Esophagus (tissue), 2 donors: ENCODE data around the gene LHFPL6. TPM values are rescaled to one million over a fixed set of nuclear protein-coding genes. Genes with fewer than 3 reads are reported as not detected.

Source experiments
- H3K27ac ChIP-seq, 2 donors: one replicate each; pipeline ENCODE4 v1.5.1; 2013; ENCODE audit warnings: low read depth in 2 of 2, mild to moderate bottlenecking in 2 of 2, inconsistent platforms in 1 of 2, low read length in 1 of 2, moderate library complexity in 1 of 2
- H3K27me3 ChIP-seq, 2 donors: one replicate each; pipeline ENCODE4 v1.6.1; 2013; ENCODE audit warnings: low read length in 2 of 2, control low read depth in 1 of 2, mild to moderate bottlenecking in 1 of 2; ENCODE audit not compliant: insufficient read depth in 2 of 2, control insufficient read depth in 1 of 2
- H3K36me3 ChIP-seq, 2 donors: one replicate each; pipeline ENCODE4 v1.6.1; 2013; ENCODE audit warnings: low read length in 1 of 2; ENCODE audit not compliant: control insufficient read depth in 2 of 2, insufficient read depth in 2 of 2
- H3K4me1 ChIP-seq, 2 donors: one replicate each; pipeline ENCODE4 v1.6.1; 2013; ENCODE audit warnings: low read length in 1 of 2; ENCODE audit not compliant: control insufficient read depth in 2 of 2, insufficient read depth in 2 of 2
- H3K4me3 ChIP-seq, 2 donors: one replicate each; pipeline ENCODE4 v1.5.1; 2013; ENCODE audit warnings: low read length in 2 of 2, mild to moderate bottlenecking in 2 of 2, low read depth in 1 of 2, moderate library complexity in 1 of 2
- H3K9me3 ChIP-seq, 2 donors: one replicate each; pipeline ENCODE4 v1.6.1; 2013; ENCODE audit warnings: mild to moderate bottlenecking in 2 of 2, low read depth in 1 of 2, low read length in 1 of 2, moderate library complexity in 1 of 2; ENCODE audit not compliant: control insufficient read depth in 2 of 2, insufficient read depth in 1 of 2
- WGBS, 2 donors: extraction: QIAGEN DNeasy Blood & Tissue Kit; methylation state at CpG; one replicate each; pipeline ENCODE4 v1.1.7; 2013; 5-methylcytosine and 5-hydroxymethylcytosine counted together
- polyA plus RNA-seq, 2 donors: library from polyadenylated mRNA; stranded (reverse); fragments of 200-250 nt; gene quantifications; one replicate each; pipeline ENCODE4 v1.2.3, GENCODE V29; 2013
- donor health status: healthy with polysubstance abuse.
- donor health status: Bipolar disorder and iron deficiency.

LHFPL6 gene
- polyA plus RNA-seq, 2 donors, result 2.6 to 11.2 TPM

DNA sequence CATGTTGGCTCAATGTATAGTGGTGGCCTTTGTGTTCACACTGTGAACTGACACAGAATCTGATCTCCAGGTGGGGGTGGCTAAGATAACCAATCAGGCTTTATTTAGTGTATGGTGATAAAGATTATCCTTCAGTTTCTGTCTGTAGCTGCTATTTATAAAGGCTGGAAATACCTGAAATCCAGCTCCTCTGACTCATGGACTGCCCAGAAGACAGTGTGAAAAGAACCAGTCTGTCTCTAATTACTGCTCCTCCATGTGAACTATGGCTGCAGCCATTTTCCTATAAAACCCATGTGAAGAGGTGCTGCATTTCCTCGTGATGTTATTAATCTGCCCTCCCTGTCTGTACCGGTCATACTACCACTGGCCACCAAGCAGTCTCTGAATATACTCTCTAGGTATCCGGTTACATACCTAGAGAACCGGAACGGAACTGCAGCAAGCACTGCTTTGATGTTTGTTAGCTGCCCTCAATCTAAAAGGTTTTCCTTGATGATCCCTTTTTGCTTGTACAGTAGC, 238.0 kb downstream of the LHFPL6 start:
- Histone ChIP-seq H3K4me3 (no peak overlapping the region), H3K9me3 (no peaks in the 10 kb centered on the region), H3K27ac (no peak overlapping the region), H3K27me3 (no peaks in the 10 kb centered on the region), H3K36me3 (no peaks in the 10 kb centered on the region), H3K4me1 (no peaks in the 10 kb centered on the region)
- 53 to 55% methylated on average over 5 of the region's 5 CpGs for WGBS, 2 donors

GRCh38 chr13:39363382-39363772, 239.6 kb downstream of the LHFPL6 start:
- Histone ChIP-seq H3K27ac (no peak overlapping the region), H3K36me3 (no peaks in the 10 kb centered on the region)
- 59 to 70% methylated on average over 4 of the region's 4 CpGs for WGBS, 2 donors

DNA sequence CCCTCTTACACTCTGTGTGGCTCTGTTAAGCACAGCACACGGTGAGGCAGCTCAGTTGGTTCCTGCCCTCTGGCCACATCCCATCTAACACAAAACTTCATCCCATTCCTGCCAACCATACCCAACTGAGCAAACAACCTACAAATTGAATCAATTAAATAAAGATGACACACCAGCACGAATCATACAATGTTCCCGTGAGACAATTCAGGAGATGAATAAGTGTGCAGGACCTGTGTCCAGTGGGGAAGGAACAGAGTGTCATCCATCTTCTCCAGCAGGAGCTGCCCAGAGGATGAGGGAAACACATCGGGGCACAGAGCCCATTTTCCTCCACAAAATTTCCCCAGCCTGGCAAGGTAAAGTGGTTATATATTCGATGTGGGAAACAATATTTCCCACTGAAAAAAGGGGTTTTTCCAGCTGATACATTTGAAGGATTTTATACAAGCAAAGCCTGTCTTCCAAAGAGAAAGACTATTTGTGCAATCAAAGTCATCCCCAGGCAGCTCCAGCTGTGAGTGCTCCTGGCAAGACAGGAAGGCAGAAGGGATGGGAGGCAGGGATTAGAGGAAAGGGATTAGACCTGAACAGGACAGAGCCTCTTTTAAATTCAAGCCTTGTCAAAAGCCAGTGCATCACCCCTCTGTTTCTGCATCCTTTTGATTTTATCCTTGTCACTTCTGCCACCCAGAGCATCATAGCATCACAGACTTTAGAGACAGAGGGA, 240.2 kb downstream of the LHFPL6 start:
- Histone ChIP-seq H3K36me3 (no peaks in the 10 kb centered on the region), H3K27ac (no peak overlapping the region), H3K4me3 (no peak overlapping the region), H3K27me3 (no peaks in the 10 kb centered on the region), H3K4me1 (no peaks in the 10 kb centered on the region), H3K9me3 (no peaks in the 10 kb centered on the region)
- 48 to 57% methylated on average over 5 of the region's 5 CpGs for whole genome bisulfite sequencing, 2 donors

More at GRCh38 chr13:39363382-39363772, 239.6 kb downstream of the LHFPL6 start:
- H3K4me1 ChIP-seq, result no peaks in the 10 kb centered on the region
- no peak overlapping the region for H3K4me3 ChIP-seq
- no peaks in the 10 kb centered on the region for H3K27me3 ChIP-seq
- no peaks in the 10 kb centered on the region for H3K9me3 ChIP-seq

- H3K4me1 ChIP-seq, result no peaks in the 10 kb centered on the region
- no peaks in the 10 kb centered on the region for H3K27me3 ChIP-seq
- H3K4me3 ChIP-seq, result no peak overlapping the region
- H3K36me3 ChIP-seq, result no peaks in the 10 kb centered on the region
- H3K27ac ChIP-seq, result no peak overlapping the region
- H3K9me3 ChIP-seq, result no peaks in the 10 kb centered on the region
- WGBS, 2 donors, result 40 to 59% methylated on average over 1 of the region's 1 CpG
Observed at GRCh38 chr13:39353988-39354387, 249.0 kb downstream of the LHFPL6 start.

GRCh38 chr13:39350461-39350881, 252.5 kb downstream of the LHFPL6 start:
- no peaks in the 10 kb centered on the region for H3K27me3 ChIP-seq
- no peak overlapping the region for H3K27ac ChIP-seq
- WGBS, 2 donors, result 25 to 29% methylated on average over 3 of the region's 3 CpGs
- H3K4me1 ChIP-seq, result no peaks in the 10 kb centered on the region
- no peaks in the 10 kb centered on the region for H3K9me3 ChIP-seq
- no peaks in the 10 kb centered on the region for H3K36me3 ChIP-seq
- no peak overlapping the region for H3K4me3 ChIP-seq

DNA sequence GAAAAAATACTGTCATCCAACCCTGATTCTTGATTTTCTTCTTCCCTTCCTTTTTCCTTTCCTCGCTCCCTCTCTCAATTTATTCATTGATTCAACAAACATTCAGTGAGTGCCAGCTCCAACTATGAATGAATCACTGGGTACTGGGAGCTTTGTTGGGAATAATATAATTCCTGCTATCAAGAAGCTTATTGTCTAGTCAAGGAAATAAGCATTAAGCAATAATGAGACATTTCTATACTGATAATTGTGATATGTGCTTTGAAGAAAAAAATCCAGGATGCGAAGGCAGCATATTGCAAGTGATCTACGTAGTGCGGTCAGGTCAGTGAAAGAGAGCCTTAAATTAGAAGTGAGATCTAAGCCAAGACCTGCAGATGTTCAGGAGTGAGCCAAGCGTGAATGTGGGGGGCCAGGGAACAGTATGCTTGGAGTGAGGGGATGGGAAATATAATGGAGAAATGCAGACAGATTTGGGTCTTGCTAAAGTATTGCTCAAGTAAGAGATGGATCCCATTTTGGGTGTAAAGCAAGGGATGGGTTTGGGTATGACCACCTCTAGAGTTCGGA, 253.5 kb downstream of the LHFPL6 start:
- no peaks in the 10 kb centered on the region for H3K36me3 ChIP-seq
- H3K9me3 ChIP-seq, result no peaks in the 10 kb centered on the region
- 90% methylated on average over 6 of the region's 6 CpGs for WGBS, 2 donors
- no peak overlapping the region for H3K27ac ChIP-seq
- H3K27me3 ChIP-seq, result no peaks in the 10 kb centered on the region
- no peak overlapping the region for H3K4me3 ChIP-seq
- no peaks in the 10 kb centered on the region for H3K4me1 ChIP-seq

DNA sequence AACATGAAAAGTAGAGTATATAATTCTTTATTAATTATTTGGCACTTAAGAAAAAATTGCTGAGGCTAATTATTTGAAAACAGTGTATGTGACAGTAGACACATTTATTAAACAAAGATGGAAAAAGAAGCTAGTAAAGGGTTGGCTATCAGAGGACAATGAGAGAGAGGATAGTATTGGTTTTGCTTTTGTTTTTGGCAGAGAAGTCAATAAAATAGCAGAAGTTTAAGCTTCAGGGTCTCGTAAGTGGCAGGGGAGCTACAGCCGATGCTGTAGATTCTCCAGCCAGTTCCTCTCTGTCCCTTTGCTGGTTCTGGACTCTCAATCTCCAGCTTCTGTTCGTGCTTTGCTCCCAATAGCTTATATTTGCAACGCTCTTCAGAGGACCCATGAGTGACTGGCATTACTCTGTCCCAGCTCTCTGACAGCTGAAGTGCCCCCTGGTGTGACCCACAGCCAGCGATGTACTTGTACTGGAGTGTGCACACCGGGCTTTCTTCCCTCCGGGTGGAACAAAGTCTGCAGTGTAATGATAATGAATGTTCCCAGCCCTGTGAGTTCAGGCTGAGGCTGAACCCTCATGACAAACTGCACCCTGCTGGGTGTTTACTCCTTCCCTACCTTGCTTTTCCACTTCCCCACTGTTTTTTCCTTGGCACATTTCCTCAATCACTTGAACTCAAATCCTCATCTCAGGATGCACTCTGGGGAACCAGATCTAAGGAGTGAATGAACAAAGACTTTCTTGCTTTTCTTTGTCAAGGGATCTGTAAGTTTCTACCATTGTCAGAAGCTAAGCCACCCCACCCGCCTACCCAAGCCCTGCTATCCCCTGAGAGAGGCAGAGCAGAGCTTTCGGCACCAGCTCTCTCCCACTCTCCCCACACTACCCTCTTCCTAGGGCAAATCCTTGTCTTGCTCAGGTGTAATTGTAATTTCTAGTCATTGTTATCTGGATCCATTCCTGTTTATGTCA, 254.8 kb downstream of the LHFPL6 start:
- Histone ChIP-seq H3K4me3 (no peak overlapping the region), H3K36me3 (no peaks in the 10 kb centered on the region), H3K9me3 (no peaks in the 10 kb centered on the region), H3K27me3 (no peaks in the 10 kb centered on the region), H3K27ac (no peak overlapping the region), H3K4me1 (no peaks in the 10 kb centered on the region)
- 64 to 82% methylated on average over 9 of the region's 9 CpGs for WGBS, 2 donors

DNA sequence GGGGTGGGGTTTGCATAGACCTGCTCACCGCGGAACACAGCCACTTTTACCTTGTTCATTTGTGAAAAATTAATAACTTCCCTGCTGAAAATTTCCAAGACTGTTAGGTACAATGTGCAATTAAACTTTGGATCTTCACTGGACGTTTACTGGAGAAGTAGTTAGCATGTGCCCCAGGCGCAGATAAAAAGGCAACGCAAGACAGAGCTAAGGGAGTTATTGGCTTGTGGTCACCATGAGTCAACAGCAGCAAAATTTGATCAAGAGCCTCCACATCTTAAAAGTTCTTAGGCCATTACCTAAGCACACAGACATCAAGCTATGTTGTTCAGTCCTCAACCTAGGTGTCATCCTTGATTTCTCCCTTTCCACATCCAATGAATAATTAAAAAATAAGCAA, 257.0 kb downstream of the LHFPL6 start:
- Histone ChIP-seq H3K9me3 (no peaks in the 10 kb centered on the region), H3K27me3 (no peaks in the 10 kb centered on the region), H3K4me1 (no peaks in the 10 kb centered on the region), H3K4me3 (no peak overlapping the region), H3K27ac (no peak overlapping the region), H3K36me3 (no peaks in the 10 kb centered on the region)
- 79 to 94% methylated on average over 5 of the region's 5 CpGs for WGBS, 2 donors

- no peak overlapping the region for H3K4me3 ChIP-seq
- H3K27me3 ChIP-seq, result no peaks in the 10 kb centered on the region
- H3K27ac ChIP-seq, result no peak overlapping the region
- 49 to 79% methylated on average over 1 of the region's 1 CpG for WGBS, 2 donors
- no peaks in the 10 kb centered on the region for H3K4me1 ChIP-seq
- H3K36me3 ChIP-seq, result no peaks in the 10 kb centered on the region
- H3K9me3 ChIP-seq, result no peaks in the 10 kb centered on the region
Observed at GRCh38 chr13:39341251-39341650, 261.7 kb downstream of the LHFPL6 start.
